ENCODE measurements around the gene COL8A1. TPM values are rescaled to one million over a fixed set of nuclear protein-coding genes. Genes with fewer than 3 reads are reported as not detected.
A peak's percentile ranks its signal among the peaks of the same experiment; 100 is the strongest.

The COL8A1 gene
- total and polyA plus RNA-seq, 8 donors, result 0.31 to 16.5 (median 6.6) TPM

- 23 to 49% (median 33%) methylated on average over 2 of the region's 2 CpGs for WGBS, 5 donors
- TF ChIP-seq CTCF (IDR thresholded peaks at IDR 0.05) (no peak), POLR2A (IDR thresholded peaks at IDR 0.05) (no peak), POLR2AphosphoS5 (IDR thresholded peaks at IDR 0.05) (no peak), EP300 (IDR thresholded peaks at IDR 0.05) (no peak)
- DNase-seq, result peak in 1 of 2 donors; percentile 27
- Histone ChIP-seq H3K27me3 (no peaks in the 10 kb centered on the region), H3K4me1 (peaks cover 0 to 6% (median 0%) of the 10 kb centered on the region in 4 donors), H3K36me3 (no peaks in the 10 kb centered on the region), H3K9me3 (no peaks in the 10 kb centered on the region), H3K4me3 (no peak overlapping the region), H3K27ac (no peak overlapping the region)
- intact Hi-C loops (cut with DNase I; ENCODE audit: low total_unique reads), result no loop called here
Observed at GRCh38 chr3:99674086-99674789, 35.8 kb downstream of the COL8A1 start.

- intact Hi-C loops (cut with DNase I; ENCODE audit: low total_unique reads), result no loop called here
- Histone ChIP-seq H3K27me3 (no peaks in the 10 kb centered on the region), H3K4me1 (peaks cover 0 to 6% (median 0%) of the 10 kb centered on the region in 4 donors), H3K36me3 (no peaks in the 10 kb centered on the region), H3K4me3 (no peak overlapping the region), H3K9me3 (no peaks in the 10 kb centered on the region), H3K27ac (peak overlapping the region in 4 of 5 donors; percentile 29 to 46 (median 34))
- TF ChIP-seq POLR2A (IDR thresholded peaks at IDR 0.05) (no peak), CTCF (IDR thresholded peaks at IDR 0.05) (no peak), POLR2AphosphoS5 (IDR thresholded peaks at IDR 0.05) (no peak), EP300 (IDR thresholded peaks at IDR 0.05) (no peak)
- peak in 1 of 2 donors; percentile 35 for DNase-seq
- 73 to 90% (median 79%) methylated on average over 1 of the region's 1 CpG for WGBS, 5 donors
Observed at GRCh38 chr3:99678023-99678422, 39.6 kb downstream of the COL8A1 start.

GRCh38 chr3:99678896-99679295 lies 40.5 kb downstream of the COL8A1 start:
- peak overlapping the region in 1 of 5 donors; percentile 0 for H3K27ac ChIP-seq
- H3K36me3 ChIP-seq, result no peaks in the 10 kb centered on the region
- 58 to 68% (median 64%) methylated on average over 2 of the region's 2 CpGs for WGBS, 5 donors
- no peaks in the 10 kb centered on the region for H3K27me3 ChIP-seq
- H3K4me3 ChIP-seq, result no peak overlapping the region
- no peaks in the 10 kb centered on the region for H3K9me3 ChIP-seq
- intact Hi-C loops (cut with DNase I; ENCODE audit: low total_unique reads), result no loop called here
- no peak for TF ChIP-seq POLR2A (IDR thresholded peaks at IDR 0.05)
- TF ChIP-seq CTCF (IDR thresholded peaks at IDR 0.05), result no peak
- no peak for TF ChIP-seq POLR2AphosphoS5 (IDR thresholded peaks at IDR 0.05)
- no peak for TF ChIP-seq EP300 (IDR thresholded peaks at IDR 0.05)
- peaks cover 0 to 6% (median 0%) of the 10 kb centered on the region in 4 donors for H3K4me1 ChIP-seq
- peak in 1 of 2 donors; percentile 18 for DNase-seq

- no peak for DNase-seq
- Histone ChIP-seq H3K4me3 (no peak overlapping the region), H3K27me3 (no peaks in the 10 kb centered on the region), H3K9me3 (no peaks in the 10 kb centered on the region), H3K27ac (no peak overlapping the region), H3K4me1 (no peaks in the 10 kb centered on the region), H3K36me3 (no peaks in the 10 kb centered on the region)
- TF ChIP-seq POLR2A (IDR thresholded peaks at IDR 0.05) (no peak), CTCF (IDR thresholded peaks at IDR 0.05) (no peak), EP300 (IDR thresholded peaks at IDR 0.05) (no peak), POLR2AphosphoS5 (IDR thresholded peaks at IDR 0.05) (no peak)
- 62 to 78% (median 65%) methylated on average over 1 of the region's 1 CpG for WGBS, 5 donors
- intact Hi-C loops (cut with DNase I; ENCODE audit: low total_unique reads), result loop anchor here (10.0 kb wide), 1 partner anchor 177 kb away; no protein-coding TSS in a partner anchor
Observed at GRCh38 chr3:99681512-99681911, 43.1 kb downstream of the COL8A1 start.

Data from stomach (tissue), 9 donors.